NCI-H1436 treated with DMSO at 0.1 percent for 48 hours (cell line): ENCODE data around the gene ANAPC2.

Experiments
- DNase-seq: peaks from one replicate; lab custom pipeline; 2025; lab: John Stamatoyannopoulos, UW

The ANAPC2 gene

GRCh38 chr9:137175345-137175961, 12.9 kb downstream of the ANAPC2 start:
- DNase-seq = no peak

DNA sequence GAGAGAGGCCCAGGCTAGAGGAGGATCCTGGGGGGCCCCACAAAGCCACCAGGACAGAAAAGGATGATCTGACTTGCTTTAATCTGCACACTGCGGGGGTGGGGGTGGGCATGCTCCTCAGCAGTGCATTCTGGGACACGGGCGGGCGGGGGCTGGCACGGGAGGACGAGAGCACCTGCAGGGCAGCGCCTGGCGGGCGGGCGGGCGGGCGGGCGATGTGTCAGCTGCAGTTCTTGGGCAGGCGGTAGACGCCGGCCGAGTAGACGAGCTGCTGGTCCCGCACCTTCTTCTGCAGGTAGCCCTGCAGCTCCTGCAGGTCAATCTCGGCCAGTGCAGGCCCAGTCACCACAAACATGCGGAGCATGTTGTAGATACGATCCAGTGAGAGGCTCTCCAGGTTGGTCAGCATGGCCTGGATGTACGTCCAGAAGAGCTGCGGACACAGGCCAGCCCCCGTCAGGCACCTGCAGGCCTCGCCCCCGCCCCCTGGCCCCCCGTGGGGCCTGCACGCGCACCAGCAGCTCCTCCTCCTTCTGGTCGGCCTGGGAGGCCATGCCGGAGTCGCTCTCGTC, 13.6 kb downstream of the ANAPC2 start:
- DNase-seq = no peak

DNA sequence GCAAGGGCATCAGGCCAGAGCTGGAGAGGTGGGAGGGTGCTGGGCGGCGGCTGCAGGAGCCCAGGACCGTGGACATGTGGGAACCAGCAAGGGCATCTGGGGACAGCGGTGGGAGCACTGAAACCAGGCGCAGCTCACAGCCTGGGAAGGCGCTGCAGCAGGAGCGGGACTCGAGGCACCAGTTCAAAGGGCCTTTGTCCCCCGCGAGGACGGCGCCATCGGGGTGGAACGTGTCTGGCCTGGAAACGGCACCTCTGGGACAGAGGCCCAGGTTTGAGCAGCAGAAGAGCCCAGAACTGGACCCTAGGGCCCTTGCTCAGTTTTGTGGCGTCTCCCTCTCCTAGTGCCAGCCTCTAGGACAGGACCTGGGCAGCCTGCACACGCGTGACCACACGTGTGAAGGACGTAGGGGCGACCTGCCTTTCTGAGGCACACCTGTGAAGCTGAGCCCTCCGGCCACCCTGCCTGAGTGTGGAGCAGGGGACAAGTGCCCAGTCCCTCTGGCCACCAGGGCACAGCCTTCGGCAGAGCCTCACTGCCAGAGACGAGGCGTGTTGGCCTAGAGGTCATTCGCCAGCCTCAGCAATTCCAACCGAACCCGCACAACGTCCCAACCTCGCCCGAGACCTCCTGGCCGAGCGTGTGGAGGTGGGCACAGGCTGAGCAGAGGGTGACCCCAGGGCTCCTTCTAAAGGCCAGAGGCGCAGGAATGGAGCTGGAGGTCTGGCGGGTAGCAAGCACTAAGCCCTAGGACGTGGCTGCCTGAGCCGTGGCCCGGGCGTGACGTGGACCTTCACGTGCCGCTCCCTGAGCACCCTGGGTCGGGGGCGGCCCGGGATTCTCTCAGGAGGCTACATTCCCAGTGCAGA, 14.3 kb downstream of the ANAPC2 start:
- DNase-seq = no peak

- no peak for DNase-seq
These were observed 15.2 kb downstream of the ANAPC2 start for GRCh38 chr9:137172901-137173795.

DNA sequence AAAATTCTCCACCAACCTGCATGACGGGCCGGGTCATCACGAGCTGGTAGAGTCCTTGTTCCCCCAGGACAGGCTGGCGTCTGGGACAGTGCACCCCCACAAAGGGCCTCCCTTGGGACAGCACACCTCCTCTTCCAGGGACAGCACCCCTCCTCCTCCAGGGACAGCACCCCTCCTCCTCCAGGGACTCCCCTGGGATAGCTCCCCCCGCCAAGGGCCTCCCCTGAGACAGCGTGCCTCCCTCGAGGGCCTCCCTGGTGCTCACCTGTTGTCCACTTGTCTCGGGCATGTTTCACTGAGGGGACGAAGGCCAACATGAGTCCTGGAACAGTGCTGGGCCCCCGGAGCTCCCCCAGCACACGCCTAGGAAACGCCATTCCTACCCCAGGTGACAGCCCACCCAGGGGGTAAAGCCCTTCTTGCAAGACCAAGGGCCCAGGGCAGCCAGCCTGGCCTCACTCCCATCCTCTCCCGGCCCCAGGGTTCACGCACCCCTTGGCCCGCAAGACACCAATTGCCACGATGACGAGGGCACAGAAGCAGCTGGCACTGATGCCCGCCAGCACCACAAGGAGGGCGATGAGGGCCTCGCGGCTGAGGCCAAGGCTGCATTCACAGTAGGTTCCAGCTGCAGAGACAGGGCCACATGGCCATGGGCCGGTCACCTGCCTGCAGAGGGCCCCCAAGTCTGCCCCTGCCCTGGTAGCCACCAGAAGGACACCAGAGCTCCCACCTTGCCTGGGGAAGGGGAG, 17.0 kb downstream of the ANAPC2 start:
- DNase-seq = no peak

- DNase-seq = no peak
These were observed 17.7 kb downstream of the ANAPC2 start for GRCh38 chr9:137170486-137171148.

DNA sequence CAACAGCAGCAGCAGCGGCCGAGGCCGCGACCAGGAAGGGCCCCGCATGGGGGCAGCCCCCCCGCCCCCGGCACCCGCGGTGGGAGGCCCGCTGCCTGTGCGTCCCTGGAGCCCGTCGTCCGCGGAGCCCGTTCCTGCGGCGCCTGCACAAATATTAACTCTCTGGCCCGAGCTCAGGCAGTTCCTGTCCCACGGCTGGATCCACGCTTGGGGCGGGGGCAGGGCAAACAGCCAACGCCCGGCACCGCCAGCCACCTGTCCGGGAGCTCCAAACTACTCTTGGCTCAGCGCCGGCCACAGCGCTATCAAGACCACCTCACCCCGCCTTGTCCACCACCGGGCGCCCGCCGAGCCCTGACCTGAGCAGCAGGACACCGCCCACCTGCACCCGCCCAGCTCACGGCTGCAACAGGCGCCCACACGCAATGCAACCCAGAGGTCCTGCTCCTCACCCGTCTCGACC, 18.4 kb downstream of the ANAPC2 start, which contains the start of gene LRRC26:
LRRC26 (minus strand) TSS at position 156 of the 463 bp plus-strand sequence; CDS start at position 48, 108 bp downstream.
- DNase-seq = no peak

DNA sequence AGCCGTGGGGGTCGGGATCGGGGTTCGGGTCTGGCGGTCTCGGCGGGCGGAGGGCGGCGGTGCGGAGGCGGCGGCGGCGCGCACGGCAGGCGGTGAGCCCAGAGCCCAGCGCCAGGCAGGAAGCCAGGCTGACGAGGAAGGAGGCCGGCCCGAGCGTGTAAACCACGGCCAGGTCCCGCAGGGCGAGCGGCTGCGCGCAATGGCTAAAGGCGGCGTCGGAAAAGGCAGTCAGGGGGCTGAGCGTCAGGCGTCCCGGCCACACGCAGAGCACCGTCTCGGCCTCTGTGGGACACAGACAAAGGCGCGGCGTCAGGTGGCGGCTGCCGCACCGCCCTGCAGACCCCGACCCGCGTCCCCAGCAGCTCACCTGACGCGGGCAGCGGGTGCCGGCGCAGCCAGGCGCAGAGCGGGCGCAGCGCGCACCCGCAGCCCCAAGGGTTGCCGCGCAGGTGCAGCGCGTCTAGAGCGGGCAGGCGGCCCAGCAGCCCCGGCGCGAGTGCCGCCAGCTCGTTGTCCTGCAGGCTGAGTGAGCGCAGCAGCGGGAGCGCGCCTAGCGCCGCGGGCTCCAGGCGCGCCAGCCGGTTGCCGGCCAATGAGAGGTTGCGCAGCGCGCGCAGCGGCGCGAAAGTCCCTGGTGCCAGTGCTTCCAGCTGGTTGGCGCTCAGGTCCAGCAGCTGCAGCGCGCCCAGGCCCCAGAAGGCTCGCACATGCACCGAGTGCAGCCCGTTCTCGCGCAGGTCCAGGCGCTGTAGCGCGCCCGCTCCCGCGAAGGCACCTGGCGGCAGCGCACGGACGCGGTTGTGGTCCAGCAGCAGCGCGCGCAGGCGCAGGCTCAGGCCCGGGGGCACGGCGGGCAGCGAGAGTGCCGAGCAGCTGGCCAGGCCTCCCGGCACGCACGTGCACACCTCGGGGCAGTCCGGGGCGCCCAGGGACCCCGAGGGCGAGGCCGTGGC, 19.2 kb downstream of the ANAPC2 start:
- DNase-seq = no peak

- DNase-seq = no peak
These were observed 19.8 kb downstream of the ANAPC2 start for GRCh38 chr9:137168573-137168903.

- DNase-seq = no peak
These were observed 20.4 kb downstream of the ANAPC2 start for GRCh38 chr9:137167747-137168572.

GRCh38 chr9:137167277-137167746, 21.0 kb downstream of the ANAPC2 start:
- DNase-seq = no peak

DNA sequence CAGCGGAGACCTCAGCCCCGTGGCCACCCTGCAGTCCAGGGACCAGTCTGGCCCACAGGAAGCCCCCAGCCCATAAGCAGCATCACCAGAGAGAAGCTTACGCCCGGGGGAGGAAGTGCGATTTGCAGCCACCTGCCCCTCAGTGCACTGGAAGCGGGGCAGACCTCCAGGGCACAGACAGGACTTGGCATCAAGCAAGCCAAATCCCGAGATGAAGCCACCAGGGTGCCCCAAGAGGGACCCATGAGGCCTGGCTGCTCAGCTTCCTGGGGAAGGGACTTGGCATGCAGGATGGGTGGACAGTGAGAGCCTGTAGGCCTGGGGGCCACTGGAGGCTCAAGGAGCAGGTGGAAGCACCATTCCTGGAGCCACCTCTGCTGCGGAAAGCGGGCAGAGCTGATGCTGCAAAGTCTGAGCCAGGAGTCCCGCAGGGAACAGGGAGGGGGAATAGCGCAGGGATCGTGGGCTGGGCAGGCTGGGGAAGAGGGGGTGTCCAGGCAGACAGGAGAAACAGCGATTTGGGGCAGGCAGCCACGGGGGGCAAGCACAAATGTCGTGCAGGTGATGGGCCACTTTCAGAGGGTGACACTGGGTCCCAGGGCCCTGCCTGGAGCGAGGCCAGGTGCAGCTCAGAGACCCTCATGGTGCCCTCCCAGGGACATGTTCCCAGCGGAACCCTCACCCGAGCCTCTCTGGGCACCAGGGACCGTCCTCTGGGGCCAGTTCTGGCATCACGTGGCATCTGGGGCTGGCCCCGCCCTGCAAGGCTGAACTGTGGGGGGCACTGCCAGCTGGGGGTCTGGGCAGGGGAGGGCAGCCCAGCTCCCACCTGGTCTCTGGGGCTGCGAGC, 21.8 kb downstream of the ANAPC2 start:
- DNase-seq = no peak

DNA sequence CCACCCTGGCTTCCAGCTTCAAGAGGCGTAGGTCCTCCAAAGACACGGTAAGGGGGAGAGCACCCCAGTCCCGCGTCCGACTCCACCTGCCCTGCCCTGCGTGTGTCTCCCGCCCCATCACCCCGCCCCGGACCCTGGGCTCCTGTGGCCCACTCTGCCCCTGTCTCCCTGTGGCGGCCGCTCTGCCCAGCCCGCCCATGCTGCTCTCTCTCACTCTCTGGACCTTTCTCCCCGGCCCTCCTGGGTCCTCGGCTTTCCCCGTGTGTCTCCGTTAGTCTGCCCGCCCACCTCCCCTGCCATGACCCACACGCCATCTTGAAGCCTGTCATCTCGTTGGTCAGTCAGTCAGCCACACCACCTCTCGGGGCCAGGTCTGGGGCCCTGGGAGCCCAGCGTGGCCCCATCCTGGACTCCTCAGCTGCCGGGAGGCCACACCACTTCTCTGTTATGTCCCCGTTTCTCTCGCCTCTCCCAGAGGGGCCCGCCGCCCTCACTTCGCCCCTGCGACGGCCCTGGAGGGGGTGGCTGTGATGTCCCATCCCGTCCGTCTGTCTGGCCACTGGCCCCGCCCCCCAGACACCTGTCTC, 23.0 kb downstream of the ANAPC2 start:
- no peak for DNase-seq

DNA sequence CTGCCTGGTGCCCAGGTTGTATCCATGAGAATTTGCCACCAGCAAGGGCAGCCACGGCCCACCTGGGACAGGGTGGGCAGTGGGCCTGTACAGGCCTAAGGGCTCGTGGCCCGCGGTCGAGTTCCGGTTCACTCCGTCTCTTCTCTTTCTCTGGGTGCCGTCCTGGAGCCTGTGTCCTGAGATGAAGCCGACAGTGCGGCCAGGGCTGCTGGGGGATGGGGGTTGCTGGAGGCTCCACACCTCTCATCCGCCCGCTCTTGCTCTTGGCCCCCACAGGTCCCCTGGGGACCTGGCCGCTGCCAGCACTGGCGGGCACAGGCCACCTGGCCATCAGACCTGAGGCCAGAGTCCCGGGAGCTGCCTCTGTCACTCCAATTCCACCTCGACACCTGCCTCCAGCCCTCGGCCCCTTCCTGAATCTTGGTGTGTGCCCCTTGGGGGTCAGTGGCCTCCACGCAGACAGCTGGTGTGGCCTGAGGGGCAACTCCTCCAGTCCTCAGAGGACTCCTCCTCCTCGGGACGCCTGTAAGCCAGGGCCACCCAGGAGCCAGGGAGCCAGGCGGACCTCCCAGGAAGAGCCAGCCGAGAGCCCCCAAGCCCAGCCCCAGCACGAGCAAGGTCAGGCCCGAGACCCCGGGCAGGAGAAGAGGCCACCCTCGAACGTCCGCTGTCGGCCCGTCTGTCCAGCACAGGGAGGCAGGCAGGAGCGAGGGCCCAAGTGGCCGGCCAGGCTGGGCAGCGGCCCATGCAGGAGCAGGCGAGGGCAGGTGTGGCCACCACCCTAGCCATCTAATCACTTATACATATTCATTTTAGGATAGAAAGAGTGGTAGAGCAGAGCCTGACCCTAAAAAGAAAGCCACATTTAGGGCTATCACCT, 23.8 kb downstream of the ANAPC2 start:
- DNase-seq = no peak

GRCh38 chr9:137163805-137164204, 24.6 kb downstream of the ANAPC2 start:
- DNase-seq = no peak

- no peak for DNase-seq
These were observed 25.0 kb downstream of the ANAPC2 start for GRCh38 chr9:137163365-137163715.
